ENCODE results near the gene COX6A2. TPM values are rescaled to one million over a fixed set of nuclear protein-coding genes. Genes with fewer than 3 reads are reported as not detected.

Gene COX6A2
- polyA plus RNA-seq, 2 of the 4 experiments (the other 2 are of a cell fraction): not detected

DNA sequence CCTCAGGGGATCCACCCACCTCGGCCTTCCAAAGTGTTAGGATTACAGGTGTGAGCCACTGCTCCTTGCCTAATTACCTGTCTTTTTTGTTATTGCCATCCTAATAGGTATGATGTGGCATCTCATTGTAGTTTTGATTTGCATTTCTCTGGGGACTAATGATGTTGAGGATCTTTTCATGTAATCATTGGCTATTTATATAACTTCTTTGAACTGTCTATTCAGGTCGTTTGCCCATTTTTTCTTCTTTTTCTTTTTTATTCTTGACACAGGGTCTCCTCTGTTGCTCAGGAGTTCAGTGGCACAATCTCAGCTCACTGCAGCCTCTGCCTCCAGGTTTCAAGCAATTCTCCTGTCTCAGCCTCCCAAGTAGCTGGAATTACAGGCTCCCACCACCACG lies 42.5 kb upstream of the COX6A2 start (continued):
- TF ChIP-seq, protein P1, sequence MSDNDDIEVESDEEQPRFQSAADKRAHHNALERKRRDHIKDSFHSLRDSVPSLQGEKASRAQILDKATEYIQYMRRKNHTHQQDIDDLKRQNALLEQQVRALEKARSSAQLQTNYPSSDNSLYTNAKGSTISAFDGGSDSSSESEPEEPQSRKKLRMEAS (IDR thresholded peaks at IDR 0.05): no peak
- TF ChIP-seq MAZ (IDR thresholded peaks at IDR 0.05; ENCODE audit: borderline replicate concordance, low read depth, low read length) (no peak), MAFK (IDR thresholded peaks at IDR 0.05; ENCODE audit: partially characterized antibody) (no peak), ESRRA (IDR thresholded peaks at IDR 0.05; ENCODE audit: borderline replicate concordance, low read length) (no peak)

DNA sequence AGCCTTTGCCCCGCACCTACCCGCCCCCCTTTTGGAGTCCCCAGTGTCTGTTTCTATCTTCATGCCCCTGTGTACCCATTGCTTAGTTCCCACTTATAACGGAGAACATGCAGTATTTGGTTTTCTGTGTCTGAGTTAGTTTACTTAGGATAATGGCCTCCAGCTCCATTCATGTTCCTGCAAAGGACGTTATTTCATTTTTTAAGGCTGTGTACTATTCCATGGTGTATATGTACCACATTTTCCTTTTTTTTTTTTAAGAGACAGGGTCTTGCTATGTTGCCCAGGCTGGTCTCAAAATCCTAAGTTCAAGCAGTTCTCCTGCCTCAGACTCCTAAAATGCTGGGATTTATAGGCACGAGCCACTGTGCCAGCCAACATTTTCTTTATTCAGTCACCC lies 39.7 kb upstream of the COX6A2 start:
- 96% methylated on average over 5 of the region's 5 CpGs for WGBS (ENCODE audit: missing lambda C conversion rate)
- H3K9me3 ChIP-seq: no peaks in the 10 kb centered on the region
- H3K4me1 ChIP-seq: peaks cover 9% of the 10 kb centered on the region
- H3K4me3 ChIP-seq: no peak overlapping the region
- no peak overlapping the region for H3K4me2 ChIP-seq
- ChIA-PET POLR2A (interaction anchor here (1.3 kb wide), 1 partner anchor 9 kb away, joined by 7 read pairs; the partner anchor contains the start of gene ARMC5), CTCF (interaction anchor here (0.6 to 4.8 kb wide), 2 partner anchors 9 to 34 kb away, joined by 5 to 28 read pairs; partner anchors contain the start of gene ARMC5)
- ATAC-seq (no peak), FAIRE-seq (no peak), DNase-seq (ENCODE audit: low read depth in 1 of 2, low spot score in 1 of 2) (no peak)
- no peak overlapping the region for H3K27ac ChIP-seq
- TF ChIP-seq GATA3 (IDR thresholded peaks at IDR 0.05; ENCODE audit: borderline replicate concordance) (no peak), BCL3 (IDR thresholded peaks at IDR 0.05) (no peak), CHD4 (IDR thresholded peaks at IDR 0.05; ENCODE audit: borderline replicate concordance) (no peak), EHF (CRISPR knock-in tag; IDR thresholded peaks at IDR 0.05) (no peak), ZSCAN20 (CRISPR knock-in tag; IDR thresholded peaks at IDR 0.05) (no peak), ZNF302 (CRISPR knock-in tag; IDR thresholded peaks at IDR 0.05) (no peak), FOSB (CRISPR knock-in tag; IDR thresholded peaks at IDR 0.05) (no peak), ATOH8 (CRISPR knock-in tag; IDR thresholded peaks at IDR 0.05; ENCODE audit: low read depth) (no peak), RAD21 (conservative IDR thresholded peaks at IDR 0.05 in 1 of 2, IDR thresholded peaks at IDR 0.05 in 1 of 2) (no peak), FOXS1 (CRISPR knock-in tag; IDR thresholded peaks at IDR 0.05) (no peak), MYC (IDR thresholded peaks at IDR 0.05; ENCODE audit: borderline replicate concordance, low read length) (no peak), PBX3 (IDR thresholded peaks at IDR 0.05) (no peak), KDM1A (IDR thresholded peaks at IDR 0.05; ENCODE audit: low read depth) (no peak)

- 80% methylated on average over 5 of the region's 5 CpGs for WGBS (ENCODE audit: missing lambda C conversion rate)
- FAIRE-seq: no peak
- H3K9me3 ChIP-seq: no peaks in the 10 kb centered on the region
Measured at GRCh38 chr16:31467151-31467773, 39.1 kb upstream of the COX6A2 start.

GRCh38 chr16:31466381-31466841 lies 38.3 kb upstream of the COX6A2 start:
- FAIRE-seq: no peak
- H3K4me2 ChIP-seq: no peak overlapping the region
- no peak overlapping the region for H3K27ac ChIP-seq
- ATAC-seq: no peak
- POLR2A ChIA-PET: no interaction called here
- peaks cover 7% of the 10 kb centered on the region for H3K4me1 ChIP-seq
- no peaks in the 10 kb centered on the region for H3K9me3 ChIP-seq
- CTCF ChIA-PET: no interaction called here
- H3K4me3 ChIP-seq: no peak overlapping the region
- DNase-seq (ENCODE audit: low read depth in 1 of 2, low spot score in 1 of 2): no peak
- 83% methylated on average over 8 of the region's 18 CpGs for WGBS (ENCODE audit: missing lambda C conversion rate)
- no peak for TF ChIP-seq CEBPB (IDR thresholded peaks at IDR 0.05)
- no peak for TF ChIP-seq ZNF302 (CRISPR knock-in tag; IDR thresholded peaks at IDR 0.05)
- no peak for TF ChIP-seq PHF8 (IDR thresholded peaks at IDR 0.05; ENCODE audit: borderline replicate concordance, low read depth)
- TF ChIP-seq HEYL (CRISPR knock-in tag; IDR thresholded peaks at IDR 0.05): no peak
- TF ChIP-seq POLR2AphosphoS2 (conservative IDR thresholded peaks at IDR 0.05; ENCODE audit: low read length): no peak
- no peak for TF ChIP-seq KDM1A (IDR thresholded peaks at IDR 0.05; ENCODE audit: low read depth)
- no peak for TF ChIP-seq CHD2 (IDR thresholded peaks at IDR 0.05; ENCODE audit: low read length, partially characterized antibody)
- no peak for TF ChIP-seq JUNB (IDR thresholded peaks at IDR 0.05)
- TF ChIP-seq HOXA7 (CRISPR knock-in tag; IDR thresholded peaks at IDR 0.05): no peak
- TF ChIP-seq KDM5A (IDR thresholded peaks at IDR 0.05): no peak
- no peak for TF ChIP-seq RFX5 (IDR thresholded peaks at IDR 0.05)
- no peak for TF ChIP-seq ZFP36 (IDR thresholded peaks at IDR 0.05; ENCODE audit: borderline replicate concordance, partially characterized antibody)
- no peak for TF ChIP-seq ESRRA (IDR thresholded peaks at IDR 0.05; ENCODE audit: borderline replicate concordance, low read length)
- TF ChIP-seq CBX8 (IDR thresholded peaks at IDR 0.05): no peak
- no peak for TF ChIP-seq EP300 (IDR thresholded peaks at IDR 0.05)
- TF ChIP-seq PBX3 (IDR thresholded peaks at IDR 0.05): no peak

More at GRCh38 chr16:31467151-31467773, 39.1 kb upstream of the COX6A2 start:
- Histone ChIP-seq H3K4me2 (no peak overlapping the region), H3K27ac (no peak overlapping the region), H3K4me1 (peaks cover 9% of the 10 kb centered on the region), H3K4me3 (no peak overlapping the region)
- CTCF ChIA-PET: no interaction called here
- POLR2A ChIA-PET: no interaction called here
- no peak for TF ChIP-seq RFX5 (IDR thresholded peaks at IDR 0.05)
- no peak for TF ChIP-seq KDM5A (IDR thresholded peaks at IDR 0.05)
- no peak for DNase-seq (ENCODE audit: low read depth in 1 of 2, low spot score in 1 of 2)
- ATAC-seq: no peak
